Body of pancreas (tissue), 4 donors: ENCODE data around the gene FBXL2.

Source experiments
- POLR2A ChIP-seq, 3 donors: fragments of 450-650 bp; IDR thresholded peaks; one replicate each; pipeline ENCODE4 v1.6.1; 2016; ENCODE audit warnings: antibody characterized with exemption in 3 of 3, mild to moderate bottlenecking in 2 of 3
- TF ChIP-seq, protein P1 (sequence below), 7 experiments: fragments of 450-650 bp in 4 of 7; fragments of 200-600 bp in 3 of 7; sonication (generic) in 3 of 7; IDR thresholded peaks; one replicate each; pipeline ENCODE4 v1.5.1; 2016 to 2019; ENCODE audit warnings: antibody characterized with exemption in 7 of 7

DNA sequence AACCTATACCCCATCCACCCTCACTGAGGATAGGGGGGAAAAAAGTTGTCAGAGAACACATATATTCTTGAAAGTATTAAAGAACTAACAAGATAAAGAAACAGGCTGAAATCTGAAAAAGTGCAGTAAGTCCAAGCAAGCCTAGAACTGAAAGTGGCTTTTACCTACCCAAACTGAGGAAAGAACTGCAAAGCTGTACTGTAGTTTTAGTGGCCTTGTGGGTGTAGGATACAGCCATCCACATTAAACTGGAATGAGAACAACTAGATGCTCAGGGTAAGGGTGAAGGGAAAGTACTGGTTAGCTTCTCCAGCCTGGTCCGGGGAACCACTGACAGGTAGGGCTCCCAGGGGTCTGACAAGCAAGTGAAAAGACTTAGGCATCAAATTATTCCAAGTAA, 152.8 kb downstream of the FBXL2 start:
- TF ChIP-seq, protein P1, sequence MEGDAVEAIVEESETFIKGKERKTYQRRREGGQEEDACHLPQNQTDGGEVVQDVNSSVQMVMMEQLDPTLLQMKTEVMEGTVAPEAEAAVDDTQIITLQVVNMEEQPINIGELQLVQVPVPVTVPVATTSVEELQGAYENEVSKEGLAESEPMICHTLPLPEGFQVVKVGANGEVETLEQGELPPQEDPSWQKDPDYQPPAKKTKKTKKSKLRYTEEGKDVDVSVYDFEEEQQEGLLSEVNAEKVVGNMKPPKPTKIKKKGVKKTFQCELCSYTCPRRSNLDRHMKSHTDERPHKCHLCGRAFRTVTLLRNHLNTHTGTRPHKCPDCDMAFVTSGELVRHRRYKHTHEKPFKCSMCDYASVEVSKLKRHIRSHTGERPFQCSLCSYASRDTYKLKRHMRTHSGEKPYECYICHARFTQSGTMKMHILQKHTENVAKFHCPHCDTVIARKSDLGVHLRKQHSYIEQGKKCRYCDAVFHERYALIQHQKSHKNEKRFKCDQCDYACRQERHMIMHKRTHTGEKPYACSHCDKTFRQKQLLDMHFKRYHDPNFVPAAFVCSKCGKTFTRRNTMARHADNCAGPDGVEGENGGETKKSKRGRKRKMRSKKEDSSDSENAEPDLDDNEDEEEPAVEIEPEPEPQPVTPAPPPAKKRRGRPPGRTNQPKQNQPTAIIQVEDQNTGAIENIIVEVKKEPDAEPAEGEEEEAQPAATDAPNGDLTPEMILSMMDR (IDR thresholded peaks at IDR 0.05) = no peak
- no peak for TF ChIP-seq POLR2A (IDR thresholded peaks at IDR 0.05)
